ENCODE measurements around the gene DNAH8. TPM values are rescaled to one million over a fixed set of nuclear protein-coding genes. Genes with fewer than 3 reads are reported as not detected.

Gene DNAH8
- total RNA-seq, 1 experiment from 2014 or later = not detected

GRCh38 chr6:39041072-39041471 lies 326.0 kb downstream of the DNAH8 start:
- Histone ChIP-seq H3K79me2 (ENCODE audit: low read length) (no peaks in the 10 kb centered on the region), H3K4me1 (ENCODE audit: low read length) (no peaks in the 10 kb centered on the region), H2AFZ (ENCODE audit: low read length) (no peak overlapping the region), H3K4me3 (ENCODE audit: low read length) (no peak overlapping the region), H3K9me3 (ENCODE audit: low read length) (no peaks in the 10 kb centered on the region), H3K9ac (ENCODE audit: low read length) (no peak overlapping the region), H3K4me2 (ENCODE audit: low read depth, low read length, poor library complexity, severe bottlenecking) (no peak overlapping the region), H3K27me3 (ENCODE audit: low read length) (no peaks in the 10 kb centered on the region), H3K9me2 (replicated peaks; ENCODE audit: insufficient read depth, low read length) (no peaks in the 10 kb centered on the region), H4K20me1 (ENCODE audit: insufficient read depth, low read depth, low read length) (no peaks in the 10 kb centered on the region), H3K27ac (ENCODE audit: low read length) (no peak overlapping the region), H3K36me3 (ENCODE audit: insufficient read depth, low read length) (no peaks in the 10 kb centered on the region)
- DNase-seq = no peak

DNA sequence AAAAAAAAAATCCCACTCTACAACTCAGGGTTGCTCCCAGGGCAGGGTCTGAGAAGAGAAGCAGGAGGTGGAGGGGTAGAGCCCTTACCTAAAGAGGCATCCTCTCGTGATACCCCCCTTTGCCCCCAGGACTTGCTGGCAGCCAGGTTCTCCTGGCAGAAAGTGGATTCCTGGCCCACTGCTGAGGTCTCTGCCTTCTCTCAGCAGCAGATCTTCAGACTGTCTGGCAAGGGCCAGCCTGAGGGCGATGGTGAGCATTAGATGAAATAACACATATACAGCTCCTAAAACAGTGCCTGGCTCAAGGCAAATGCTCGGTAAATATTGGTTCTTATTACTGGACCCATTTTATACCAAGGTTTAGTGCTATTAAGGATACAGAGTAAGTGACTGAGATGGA lies 328.7 kb downstream of the DNAH8 start:
- Histone ChIP-seq H4K20me1 (ENCODE audit: insufficient read depth, low read depth, low read length) (no peaks in the 10 kb centered on the region), H3K4me1 (ENCODE audit: low read length) (no peaks in the 10 kb centered on the region), H3K27me3 (ENCODE audit: low read length) (no peaks in the 10 kb centered on the region), H3K36me3 (ENCODE audit: insufficient read depth, low read length) (no peaks in the 10 kb centered on the region), H3K9me2 (replicated peaks; ENCODE audit: insufficient read depth, low read length) (no peaks in the 10 kb centered on the region), H3K9ac (ENCODE audit: low read length) (no peak overlapping the region), H2AFZ (ENCODE audit: low read length) (no peak overlapping the region), H3K79me2 (ENCODE audit: low read length) (no peaks in the 10 kb centered on the region), H3K4me3 (ENCODE audit: low read length) (no peak overlapping the region), H3K4me2 (ENCODE audit: low read depth, low read length, poor library complexity, severe bottlenecking) (no peak overlapping the region), H3K27ac (ENCODE audit: low read length) (no peak overlapping the region), H3K9me3 (ENCODE audit: low read length) (no peaks in the 10 kb centered on the region)
- no peak for DNase-seq

DNA sequence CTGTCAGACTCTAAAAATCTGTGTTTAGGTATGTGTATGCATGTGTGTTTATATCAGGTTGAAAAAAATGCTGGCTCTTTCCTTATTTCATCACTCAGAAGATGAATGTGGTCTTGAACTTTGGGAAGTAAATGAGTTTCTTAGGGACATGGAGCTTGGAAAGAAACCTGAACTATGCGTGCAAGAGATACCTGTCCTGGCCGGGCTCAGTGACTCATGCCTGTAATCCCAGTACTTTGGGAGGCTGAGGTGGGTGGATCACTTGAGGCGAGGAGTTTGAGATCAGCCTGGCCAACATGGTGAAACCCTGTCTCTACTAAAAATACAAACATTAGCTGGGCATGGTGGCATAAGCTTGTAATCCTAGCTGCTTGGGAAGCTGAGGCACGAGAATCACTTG lies 329.1 kb downstream of the DNAH8 start:
- no peaks in the 10 kb centered on the region for H3K36me3 ChIP-seq (ENCODE audit: insufficient read depth, low read length)
- H3K9me3 ChIP-seq (ENCODE audit: low read length) = no peaks in the 10 kb centered on the region
- H3K4me2 ChIP-seq (ENCODE audit: low read depth, low read length, poor library complexity, severe bottlenecking) = no peak overlapping the region
- no peaks in the 10 kb centered on the region for H3K9me2 ChIP-seq (replicated peaks; ENCODE audit: insufficient read depth, low read length)
- H4K20me1 ChIP-seq (ENCODE audit: insufficient read depth, low read depth, low read length) = no peaks in the 10 kb centered on the region
- H3K79me2 ChIP-seq (ENCODE audit: low read length) = no peaks in the 10 kb centered on the region
- H3K9ac ChIP-seq (ENCODE audit: low read length) = no peak overlapping the region
- H3K4me3 ChIP-seq (ENCODE audit: low read length) = no peak overlapping the region
- no peak overlapping the region for H2AFZ ChIP-seq (ENCODE audit: low read length)
- no peaks in the 10 kb centered on the region for H3K27me3 ChIP-seq (ENCODE audit: low read length)
- no peaks in the 10 kb centered on the region for H3K4me1 ChIP-seq (ENCODE audit: low read length)
- DNase-seq = no peak
- no peak overlapping the region for H3K27ac ChIP-seq (ENCODE audit: low read length)

DNA sequence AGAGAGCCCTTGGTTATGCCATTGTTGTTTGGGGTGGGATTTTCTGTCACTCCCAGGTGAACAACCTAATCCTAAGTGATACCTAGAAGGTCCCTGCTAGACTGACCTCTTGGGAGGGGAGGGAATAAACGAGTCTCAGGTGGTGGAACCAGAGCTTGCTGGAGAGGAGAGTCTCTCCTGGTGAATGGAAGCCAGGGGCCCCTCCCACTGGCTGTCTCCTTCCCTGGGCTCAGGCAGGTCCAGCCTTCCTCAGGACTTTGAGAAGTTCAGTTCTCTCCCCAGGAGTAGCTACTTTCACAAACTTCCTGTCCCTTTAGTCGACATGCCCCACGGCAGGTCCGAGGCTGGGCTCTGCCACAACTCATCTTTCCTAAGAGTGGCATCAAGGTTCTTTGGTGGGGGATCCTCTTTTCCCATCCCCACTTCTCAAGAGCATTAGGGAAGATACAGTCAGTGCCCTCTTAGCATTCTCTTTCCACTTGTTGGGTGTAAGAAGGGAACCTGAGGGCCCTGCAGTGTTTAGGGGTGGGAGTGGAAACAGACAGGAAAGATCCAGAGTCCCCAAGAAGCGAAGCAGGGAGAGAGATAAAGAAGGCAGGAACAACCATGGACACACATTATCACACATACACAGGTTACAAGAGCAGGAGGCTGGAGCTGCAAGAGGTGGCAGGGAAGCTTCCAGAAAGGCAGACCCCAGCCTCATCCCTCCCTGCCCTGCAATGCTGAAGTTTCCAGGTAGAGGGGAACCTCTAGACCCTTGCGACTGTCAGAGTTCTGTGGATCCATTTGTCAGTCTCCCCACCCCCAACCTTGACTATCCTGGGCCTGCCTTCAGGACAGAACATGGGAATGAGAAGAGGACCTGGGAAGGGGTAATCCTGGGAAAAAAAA lies 332.6 kb downstream of the DNAH8 start:
- no peaks in the 10 kb centered on the region for H3K36me3 ChIP-seq (ENCODE audit: insufficient read depth, low read length)
- H3K9me2 ChIP-seq (replicated peaks; ENCODE audit: insufficient read depth, low read length) = no peaks in the 10 kb centered on the region
- no peak overlapping the region for H2AFZ ChIP-seq (ENCODE audit: low read length)
- no peaks in the 10 kb centered on the region for H3K4me1 ChIP-seq (ENCODE audit: low read length)
- H3K4me3 ChIP-seq (ENCODE audit: low read length) = no peak overlapping the region
- H3K27me3 ChIP-seq (ENCODE audit: low read length) = no peaks in the 10 kb centered on the region
- H3K79me2 ChIP-seq (ENCODE audit: low read length) = no peaks in the 10 kb centered on the region
- no peaks in the 10 kb centered on the region for H3K9me3 ChIP-seq (ENCODE audit: low read length)
- no peak overlapping the region for H3K9ac ChIP-seq (ENCODE audit: low read length)
- DNase-seq = no peak
- H4K20me1 ChIP-seq (ENCODE audit: insufficient read depth, low read depth, low read length) = no peaks in the 10 kb centered on the region
- H3K4me2 ChIP-seq (ENCODE audit: low read depth, low read length, poor library complexity, severe bottlenecking) = no peak overlapping the region
- no peak overlapping the region for H3K27ac ChIP-seq (ENCODE audit: low read length)

DNA sequence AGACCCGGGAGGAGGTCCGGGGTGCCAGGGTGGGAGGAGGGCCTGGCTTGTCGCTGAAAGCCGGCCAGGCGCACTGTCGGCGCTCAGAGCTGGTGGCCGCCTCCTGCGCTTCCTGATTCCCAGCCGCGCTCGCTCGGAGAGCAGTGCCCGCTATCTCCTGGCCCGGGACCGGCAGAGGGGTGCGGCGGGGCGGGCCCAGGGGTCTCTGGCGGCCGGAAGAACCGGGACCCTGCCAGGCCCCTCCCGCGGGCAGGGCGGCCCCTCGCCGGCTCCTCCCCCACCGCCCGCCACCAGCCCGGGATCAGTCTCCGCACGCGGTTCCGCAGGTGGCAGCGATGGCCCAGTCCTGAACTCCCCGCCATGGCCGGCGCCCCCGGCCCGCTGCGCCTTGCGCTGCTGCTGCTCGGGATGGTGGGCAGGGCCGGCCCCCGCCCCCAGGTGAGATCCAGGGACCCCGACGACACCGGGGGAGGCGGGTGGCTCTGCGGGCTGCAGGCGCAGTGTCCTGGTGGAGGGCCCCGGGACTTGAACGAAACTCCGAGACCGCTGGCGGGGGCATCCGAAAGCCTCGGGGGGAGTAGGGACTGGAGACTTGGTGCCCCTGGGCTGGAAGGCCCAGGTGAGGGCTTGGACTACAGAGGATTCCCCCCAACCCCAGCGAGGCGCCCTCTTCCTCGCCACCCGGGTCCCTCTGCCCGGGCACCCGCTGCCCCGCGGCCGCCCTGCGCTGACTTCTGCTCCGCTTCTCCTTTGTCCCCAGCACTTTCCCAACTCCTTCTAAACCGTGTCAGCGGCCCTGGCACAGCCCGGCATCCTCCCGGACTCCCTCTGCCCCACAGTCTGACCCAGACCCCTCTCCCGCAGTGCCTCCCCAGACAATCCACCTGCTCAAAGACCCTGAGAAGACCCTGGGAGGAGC lies 333.6 kb downstream of the DNAH8 start, which contains the start of gene GLP1R:
GLP1R (plus strand) TSS at position 301 of the 919 bp plus-strand sequence; CDS start at position 361, 60 bp downstream.
- Histone ChIP-seq H3K9ac (ENCODE audit: low read length) (no peak within 1 kb of the TSS), H3K79me2 (ENCODE audit: low read length) (no peaks in the 10 kb centered on the region), H3K4me2 (ENCODE audit: low read depth, low read length, poor library complexity, severe bottlenecking) (no peak within 1 kb of the TSS), H3K4me3 (ENCODE audit: low read length) (no peak within 1 kb of the TSS), H3K36me3 (ENCODE audit: insufficient read depth, low read length) (no peaks in the 10 kb centered on the region), H3K9me2 (replicated peaks; ENCODE audit: insufficient read depth, low read length) (no peaks in the 10 kb centered on the region), H3K27ac (ENCODE audit: low read length) (no peak within 1 kb of the TSS), H4K20me1 (ENCODE audit: insufficient read depth, low read depth, low read length) (no peaks in the 10 kb centered on the region), H3K4me1 (ENCODE audit: low read length) (no peaks in the 10 kb centered on the region), H3K9me3 (ENCODE audit: low read length) (no peaks in the 10 kb centered on the region), H2AFZ (ENCODE audit: low read length) (no peak within 1 kb of the TSS), H3K27me3 (ENCODE audit: low read length) (no peaks in the 10 kb centered on the region)
- DNase-seq = no peak

- Histone ChIP-seq H3K4me3 (ENCODE audit: low read length) (no peak overlapping the region), H2AFZ (ENCODE audit: low read length) (no peak overlapping the region), H3K4me2 (ENCODE audit: low read depth, low read length, poor library complexity, severe bottlenecking) (no peak overlapping the region), H3K4me1 (ENCODE audit: low read length) (no peaks in the 10 kb centered on the region), H3K79me2 (ENCODE audit: low read length) (no peaks in the 10 kb centered on the region), H3K9me3 (ENCODE audit: low read length) (no peaks in the 10 kb centered on the region), H4K20me1 (ENCODE audit: insufficient read depth, low read depth, low read length) (no peaks in the 10 kb centered on the region), H3K36me3 (ENCODE audit: insufficient read depth, low read length) (no peaks in the 10 kb centered on the region), H3K9ac (ENCODE audit: low read length) (no peak overlapping the region), H3K9me2 (replicated peaks; ENCODE audit: insufficient read depth, low read length) (no peaks in the 10 kb centered on the region), H3K27ac (ENCODE audit: low read length) (no peak overlapping the region), H3K27me3 (ENCODE audit: low read length) (no peaks in the 10 kb centered on the region)
- no peak for DNase-seq
These were observed 334.6 kb downstream of the DNAH8 start for GRCh38 chr6:39049575-39050283.

DNA sequence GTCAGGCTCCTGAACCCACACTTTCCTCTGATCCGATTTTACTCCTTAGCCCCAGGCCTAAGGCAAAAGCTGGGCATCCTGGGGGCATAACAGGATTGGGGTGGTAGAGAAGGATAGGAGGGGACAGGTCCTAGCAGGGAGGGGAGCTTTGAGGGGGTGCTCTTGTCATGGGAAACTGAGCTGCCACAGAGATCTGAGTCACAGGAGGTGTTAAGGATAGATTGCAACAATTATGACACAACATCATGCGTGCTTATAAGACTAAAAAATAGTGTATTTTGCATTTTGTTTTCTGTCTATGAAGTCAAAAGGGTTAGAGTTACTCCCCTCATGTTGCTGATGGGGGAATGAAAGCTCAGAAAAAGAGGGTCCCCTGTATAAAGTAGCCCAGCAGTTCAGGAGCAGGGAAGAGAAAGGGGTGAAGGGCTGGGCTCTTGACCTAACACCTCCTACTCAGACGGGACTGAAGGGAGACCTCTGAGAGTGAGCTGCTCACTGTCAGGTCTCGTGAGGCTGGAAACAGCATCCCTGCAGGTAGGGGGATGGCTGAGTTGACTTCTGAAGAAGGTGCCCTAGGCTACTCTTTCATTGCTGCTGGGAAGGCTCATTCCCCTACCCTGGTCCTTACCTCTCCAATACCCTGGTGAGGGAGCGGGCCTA lies 335.5 kb downstream of the DNAH8 start:
- H3K79me2 ChIP-seq (ENCODE audit: low read length) = no peaks in the 10 kb centered on the region
- no peak overlapping the region for H3K4me3 ChIP-seq (ENCODE audit: low read length)
- DNase-seq = no peak
- no peaks in the 10 kb centered on the region for H3K27me3 ChIP-seq (ENCODE audit: low read length)
- no peaks in the 10 kb centered on the region for H3K4me1 ChIP-seq (ENCODE audit: low read length)
- no peaks in the 10 kb centered on the region for H3K36me3 ChIP-seq (ENCODE audit: insufficient read depth, low read length)
- no peak overlapping the region for H2AFZ ChIP-seq (ENCODE audit: low read length)
- H3K9ac ChIP-seq (ENCODE audit: low read length) = no peak overlapping the region
- H3K4me2 ChIP-seq (ENCODE audit: low read depth, low read length, poor library complexity, severe bottlenecking) = no peak overlapping the region
- H3K27ac ChIP-seq (ENCODE audit: low read length) = no peak overlapping the region
- H3K9me3 ChIP-seq (ENCODE audit: low read length) = no peaks in the 10 kb centered on the region
- H3K9me2 ChIP-seq (replicated peaks; ENCODE audit: insufficient read depth, low read length) = no peaks in the 10 kb centered on the region
- H4K20me1 ChIP-seq (ENCODE audit: insufficient read depth, low read depth, low read length) = no peaks in the 10 kb centered on the region

Measured in Karpas-422 (cell line).